NB4 (cell line): ENCODE results near the gene COX6B2.

Source experiments
- DNase-seq: peaks from one replicate; pipeline ENCODE4 v3.0.0; 2010; ENCODE audit warnings: low read depth
- H3K4me3 ChIP-seq: one replicate; pipeline ENCODE4 v1.5.1; 2011; ENCODE audit warnings: mild to moderate bottlenecking, low read depth, low read length, moderate library complexity
- MYC ChIP-seq: IDR thresholded peaks from 2 replicates; pipeline ENCODE4 v1.6.1; 2011; ENCODE audit warnings: low read depth, low read length
- POLR2A ChIP-seq: IDR thresholded peaks from 2 replicates; pipeline ENCODE4 v1.6.1; 2011; ENCODE audit warnings: mild to moderate bottlenecking; ENCODE audit not compliant: insufficient read length; ENCODE audit errors: extremely low read depth
- TF ChIP-seq, protein P1 (sequence below): IDR thresholded peaks from 2 replicates; pipeline ENCODE4 v1.6.1; 2011; ENCODE audit warnings: low read depth, low read length
- TF ChIP-seq, protein P2 (sequence below): IDR thresholded peaks from one replicate; pipeline ENCODE4 v1.5.1; 2012; ENCODE audit warnings: low read depth, low read length

Gene COX6B2

DNA sequence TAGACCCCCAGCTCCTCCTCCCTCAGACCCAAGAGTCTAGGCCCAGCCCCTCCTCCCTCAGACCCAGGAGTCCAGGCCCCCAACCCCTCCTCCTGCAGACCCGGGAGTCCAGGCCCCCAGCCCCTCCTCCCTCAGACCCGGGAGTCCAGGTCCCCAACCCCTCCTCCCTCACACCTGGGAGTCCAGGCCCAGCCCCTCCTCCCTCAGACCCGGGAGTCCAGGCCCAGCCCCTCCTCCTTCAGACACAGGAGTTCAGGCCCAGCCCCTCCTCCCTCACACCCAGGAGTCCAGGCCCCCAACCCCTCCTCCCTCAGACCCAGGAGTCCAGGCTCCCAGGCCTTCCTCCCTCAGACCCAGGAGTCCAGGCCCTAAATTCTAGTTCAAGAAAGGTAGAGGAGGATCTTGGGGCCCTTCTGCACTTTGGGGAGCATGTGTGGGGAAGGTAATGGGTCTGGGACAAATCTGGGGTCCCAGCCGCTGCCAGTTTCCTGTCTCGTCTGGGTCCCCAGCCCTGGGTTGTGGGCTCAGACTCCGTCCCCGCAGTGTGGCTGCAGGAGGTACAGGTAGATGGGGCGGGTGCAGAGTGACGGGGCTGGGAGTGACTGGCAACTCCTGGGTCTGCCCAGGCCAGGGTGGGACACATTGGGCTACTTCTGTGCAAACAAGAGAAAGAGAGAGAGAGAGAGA is 18.9 kb upstream of the COX6B2 start:
- DNase-seq = no peak
- H3K4me3 ChIP-seq = no peak overlapping the region
- TF ChIP-seq POLR2A (no peak), MYC (no peak)
- TF ChIP-seq, protein P1, sequence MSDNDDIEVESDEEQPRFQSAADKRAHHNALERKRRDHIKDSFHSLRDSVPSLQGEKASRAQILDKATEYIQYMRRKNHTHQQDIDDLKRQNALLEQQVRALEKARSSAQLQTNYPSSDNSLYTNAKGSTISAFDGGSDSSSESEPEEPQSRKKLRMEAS = no peak
- TF ChIP-seq, protein P2, sequence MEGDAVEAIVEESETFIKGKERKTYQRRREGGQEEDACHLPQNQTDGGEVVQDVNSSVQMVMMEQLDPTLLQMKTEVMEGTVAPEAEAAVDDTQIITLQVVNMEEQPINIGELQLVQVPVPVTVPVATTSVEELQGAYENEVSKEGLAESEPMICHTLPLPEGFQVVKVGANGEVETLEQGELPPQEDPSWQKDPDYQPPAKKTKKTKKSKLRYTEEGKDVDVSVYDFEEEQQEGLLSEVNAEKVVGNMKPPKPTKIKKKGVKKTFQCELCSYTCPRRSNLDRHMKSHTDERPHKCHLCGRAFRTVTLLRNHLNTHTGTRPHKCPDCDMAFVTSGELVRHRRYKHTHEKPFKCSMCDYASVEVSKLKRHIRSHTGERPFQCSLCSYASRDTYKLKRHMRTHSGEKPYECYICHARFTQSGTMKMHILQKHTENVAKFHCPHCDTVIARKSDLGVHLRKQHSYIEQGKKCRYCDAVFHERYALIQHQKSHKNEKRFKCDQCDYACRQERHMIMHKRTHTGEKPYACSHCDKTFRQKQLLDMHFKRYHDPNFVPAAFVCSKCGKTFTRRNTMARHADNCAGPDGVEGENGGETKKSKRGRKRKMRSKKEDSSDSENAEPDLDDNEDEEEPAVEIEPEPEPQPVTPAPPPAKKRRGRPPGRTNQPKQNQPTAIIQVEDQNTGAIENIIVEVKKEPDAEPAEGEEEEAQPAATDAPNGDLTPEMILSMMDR = no peak

DNA sequence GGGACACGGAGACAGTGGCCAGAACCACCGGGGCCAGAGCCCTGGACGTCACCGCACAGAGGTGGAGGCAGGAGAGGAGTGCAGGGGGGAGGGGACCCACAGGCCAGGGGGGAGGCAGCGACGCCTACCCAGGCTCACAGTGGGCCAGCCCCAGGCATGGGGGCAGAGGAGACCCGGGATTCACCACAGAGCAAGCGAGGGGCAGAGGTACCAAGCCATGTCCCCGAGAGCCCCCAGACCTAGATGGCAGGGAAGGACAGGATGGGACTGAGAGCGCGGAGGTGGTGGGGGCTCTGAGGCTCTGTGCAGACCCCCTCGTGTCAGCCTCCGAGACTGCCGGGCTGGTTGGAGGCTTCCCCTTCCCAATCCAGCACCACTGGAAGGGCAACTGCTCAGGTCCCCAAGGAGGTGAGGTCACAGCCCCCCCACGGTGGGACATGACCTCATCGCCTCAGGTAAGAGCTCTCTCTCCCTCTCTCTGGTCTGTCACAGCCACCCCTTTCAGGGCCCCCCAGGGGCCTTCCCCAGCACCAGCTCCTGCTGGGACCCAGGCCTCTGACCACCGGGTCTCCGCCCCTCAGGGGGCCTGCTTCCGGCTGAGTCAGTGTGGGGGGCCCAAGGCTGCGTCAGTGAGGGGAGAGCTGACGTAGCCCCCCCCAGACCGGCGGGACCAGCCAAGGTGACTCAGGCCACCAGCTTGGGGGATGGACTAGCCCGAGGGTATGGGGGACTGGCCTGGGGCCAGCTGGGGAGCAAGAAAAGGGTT is 18.0 kb upstream of the COX6B2 start:
- DNase-seq = peak; percentile 61
- no peak overlapping the region for H3K4me3 ChIP-seq
- TF ChIP-seq POLR2A (no peak), MYC (no peak)
- TF ChIP-seq, protein P2 = no peak
- TF ChIP-seq, protein P1 = no peak

DNA sequence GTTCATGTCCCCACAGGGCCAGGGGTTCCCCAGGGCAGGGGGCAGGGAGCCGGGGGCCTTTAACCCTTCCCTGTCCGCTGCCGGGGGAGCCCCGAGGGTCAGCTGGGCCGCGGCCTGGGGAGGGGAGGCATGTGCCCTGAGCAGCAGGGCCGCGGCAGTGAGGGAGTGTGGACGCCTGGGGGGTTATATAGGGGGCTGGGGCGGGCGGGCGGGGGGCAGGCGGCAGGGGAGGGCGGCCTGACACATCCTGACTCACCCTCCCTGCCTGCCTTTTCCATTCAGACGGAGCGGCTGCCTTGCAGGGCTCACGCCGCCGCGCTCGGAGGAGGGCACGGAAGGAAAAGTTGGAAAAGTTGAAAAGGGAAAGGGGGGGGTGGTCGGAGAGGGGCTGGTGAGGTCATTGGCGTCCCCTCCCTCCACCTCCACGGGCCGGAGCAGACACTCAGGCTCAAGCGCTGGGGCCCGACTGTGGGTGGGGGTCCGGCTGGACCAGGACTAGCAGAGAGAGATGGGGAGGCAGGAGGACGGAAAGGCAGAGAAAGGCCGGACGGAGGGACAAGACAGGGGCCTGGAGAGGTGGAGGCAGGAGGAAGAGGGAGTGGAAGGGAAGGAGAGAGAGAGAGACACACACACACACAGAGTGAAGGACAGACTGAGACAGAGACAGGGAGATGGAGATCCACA is 15.9 kb upstream of the COX6B2 start, which contains the start of gene IL11:
Gene IL11 (minus strand): TSS at position 159 of the 684 bp plus-strand sequence. CDS start 153 bp downstream, at position 6.
- TF ChIP-seq MYC = no peak
- no peak for TF ChIP-seq POLR2A
- TF ChIP-seq, protein P1 = no peak
- TF ChIP-seq, protein P2 = no peak
- DNase-seq = no peak
- no peak within 1 kb of the TSS for H3K4me3 ChIP-seq

DNA sequence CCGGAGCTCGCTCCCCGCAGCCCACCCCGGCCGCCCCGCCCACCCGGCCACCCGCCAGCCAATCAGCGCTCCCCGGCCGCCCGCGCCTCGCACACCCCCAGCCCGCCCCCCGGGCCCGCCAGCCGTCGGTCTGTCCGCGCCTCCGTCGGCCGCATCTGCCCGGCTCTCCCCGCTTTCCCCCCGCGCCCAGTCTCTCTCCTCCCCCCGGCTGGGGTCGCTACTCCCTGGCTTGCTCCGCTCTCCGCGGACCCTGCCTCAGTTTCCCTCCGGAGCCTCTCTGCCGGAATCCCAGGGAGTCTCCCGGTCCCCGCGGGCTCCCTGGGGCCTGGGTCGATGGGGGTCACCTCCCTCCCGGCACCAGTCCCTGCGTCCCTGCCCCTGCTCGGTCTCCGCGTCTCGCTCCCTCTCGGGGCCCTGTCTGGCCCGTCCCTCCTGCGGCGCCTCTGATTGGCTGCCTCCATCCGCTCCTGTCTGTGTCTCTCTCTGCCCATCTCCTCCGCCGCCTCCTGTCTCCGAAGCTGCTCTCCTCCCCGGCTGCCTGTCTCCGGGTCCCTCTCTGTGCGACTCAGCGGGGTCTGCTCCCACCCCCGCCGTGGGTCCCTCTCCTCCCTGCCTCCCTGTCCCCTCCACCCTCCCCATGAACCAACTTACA is 15.3 kb upstream of the COX6B2 start:
- TF ChIP-seq, protein P2 = no peak
- TF ChIP-seq MYC = no peak
- TF ChIP-seq, protein P1 = no peak
- no peak for TF ChIP-seq POLR2A
- no peak overlapping the region for H3K4me3 ChIP-seq
- peak; percentile 41 for DNase-seq

DNA sequence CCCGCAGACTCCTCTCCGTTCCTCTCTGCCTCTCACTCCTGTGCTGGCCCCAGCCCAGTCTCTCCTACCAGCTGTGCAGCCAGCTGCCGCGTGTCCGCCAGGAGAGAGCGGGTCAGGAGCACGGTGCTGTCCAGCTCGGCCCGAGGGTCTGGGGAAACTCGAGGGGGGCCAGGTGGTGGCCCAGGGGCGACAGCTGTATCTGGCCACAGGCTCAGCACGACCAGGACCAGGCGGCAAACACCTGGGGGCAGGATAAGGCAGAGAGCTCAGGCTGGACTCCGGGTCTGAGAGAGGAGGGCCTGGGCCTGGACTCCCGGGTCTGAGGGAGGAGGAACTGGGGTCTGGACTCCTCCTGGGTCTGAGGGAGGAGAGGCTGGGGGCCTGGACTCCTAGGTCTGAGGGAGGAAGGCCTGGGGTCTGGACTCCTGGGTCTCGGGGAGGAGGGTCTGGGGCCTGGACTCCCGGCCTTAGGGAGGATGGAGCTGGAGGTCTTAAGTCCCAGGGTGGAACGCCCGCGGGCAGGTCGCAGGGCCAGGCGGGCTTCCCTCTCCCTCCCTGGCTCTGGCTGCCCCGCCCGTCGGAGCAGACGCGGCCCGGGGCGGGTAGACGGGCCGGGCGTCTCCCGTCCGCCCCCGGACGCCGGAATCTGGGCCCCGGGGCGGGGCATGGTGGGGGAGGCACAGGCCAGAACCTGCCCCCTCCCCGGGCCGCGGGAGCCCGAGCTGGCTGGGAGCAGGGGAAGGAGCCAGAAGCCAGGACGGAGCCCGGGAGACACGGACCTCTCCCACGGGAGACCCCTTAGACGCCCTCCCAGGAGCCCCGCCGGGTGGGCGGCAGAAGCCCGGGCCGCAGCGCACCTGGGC is 14.4 kb upstream of the COX6B2 start:
- no peak overlapping the region for H3K4me3 ChIP-seq
- DNase-seq = no peak
- TF ChIP-seq, protein P1 = no peak
